ENCODE measurements around the gene ARCN1.
A peak's percentile ranks its signal among the peaks of the same experiment; 100 is the strongest.

ARCN1 gene

GRCh38 chr11:118531597-118532084 lies 40.6 kb upstream of the ARCN1 start:
- Histone ChIP-seq H3K4me3 (ENCODE audit: low read depth, low read length) (peak overlapping the region; percentile 71), H3K9me3 (no peaks in the 10 kb centered on the region), H3K27me3 (no peaks in the 10 kb centered on the region), H3K4me1 (no peaks in the 10 kb centered on the region), H3K36me3 (no peaks in the 10 kb centered on the region)
- no peak for DNase-seq
- no peak for TF ChIP-seq CTCF (IDR thresholded peaks at IDR 0.05; ENCODE audit: low read depth, low read length)

GRCh38 chr11:118532091-118532490 lies 40.1 kb upstream of the ARCN1 start:
- H3K36me3 ChIP-seq, result no peaks in the 10 kb centered on the region
- H3K4me3 ChIP-seq (ENCODE audit: low read depth, low read length), result peak overlapping the region; percentile 71
- DNase-seq, result no peak
- no peaks in the 10 kb centered on the region for H3K27me3 ChIP-seq
- TF ChIP-seq CTCF (IDR thresholded peaks at IDR 0.05; ENCODE audit: low read depth, low read length), result no peak
- H3K4me1 ChIP-seq, result no peaks in the 10 kb centered on the region
- no peaks in the 10 kb centered on the region for H3K9me3 ChIP-seq

GRCh38 chr11:118532852-118533768 lies 39.1 kb upstream of the ARCN1 start:
- no peaks in the 10 kb centered on the region for H3K27me3 ChIP-seq
- no peaks in the 10 kb centered on the region for H3K36me3 ChIP-seq
- no peak for DNase-seq
- no peak overlapping the region for H3K4me3 ChIP-seq (ENCODE audit: low read depth, low read length)
- no peaks in the 10 kb centered on the region for H3K9me3 ChIP-seq
- H3K4me1 ChIP-seq, result no peaks in the 10 kb centered on the region
- no peak for TF ChIP-seq CTCF (IDR thresholded peaks at IDR 0.05; ENCODE audit: low read depth, low read length)

- Histone ChIP-seq H3K4me3 (ENCODE audit: low read depth, low read length) (no peak overlapping the region), H3K27me3 (no peaks in the 10 kb centered on the region), H3K4me1 (no peaks in the 10 kb centered on the region), H3K9me3 (no peaks in the 10 kb centered on the region), H3K36me3 (no peaks in the 10 kb centered on the region)
- TF ChIP-seq CTCF (IDR thresholded peaks at IDR 0.05; ENCODE audit: low read depth, low read length), result no peak
- DNase-seq, result no peak
These were observed 38.2 kb upstream of the ARCN1 start for GRCh38 chr11:118533769-118534729.

- H3K36me3 ChIP-seq, result no peaks in the 10 kb centered on the region
- no peaks in the 10 kb centered on the region for H3K27me3 ChIP-seq
- H3K9me3 ChIP-seq, result no peaks in the 10 kb centered on the region
- no peak overlapping the region for H3K4me3 ChIP-seq (ENCODE audit: low read depth, low read length)
- H3K4me1 ChIP-seq, result no peaks in the 10 kb centered on the region
- TF ChIP-seq CTCF (IDR thresholded peaks at IDR 0.05; ENCODE audit: low read depth, low read length), result no peak
- no peak for DNase-seq
These were observed 36.9 kb upstream of the ARCN1 start for GRCh38 chr11:118535261-118535660.
